ENCODE measurements around the gene TEAD1. TPM values are rescaled to one million over a fixed set of nuclear protein-coding genes. Genes with fewer than 3 reads are reported as not detected.

The TEAD1 gene
- total RNA-seq, 4 donors from 2014 or later = 45.7 to 88.7 (median 71.4) TPM

DNA sequence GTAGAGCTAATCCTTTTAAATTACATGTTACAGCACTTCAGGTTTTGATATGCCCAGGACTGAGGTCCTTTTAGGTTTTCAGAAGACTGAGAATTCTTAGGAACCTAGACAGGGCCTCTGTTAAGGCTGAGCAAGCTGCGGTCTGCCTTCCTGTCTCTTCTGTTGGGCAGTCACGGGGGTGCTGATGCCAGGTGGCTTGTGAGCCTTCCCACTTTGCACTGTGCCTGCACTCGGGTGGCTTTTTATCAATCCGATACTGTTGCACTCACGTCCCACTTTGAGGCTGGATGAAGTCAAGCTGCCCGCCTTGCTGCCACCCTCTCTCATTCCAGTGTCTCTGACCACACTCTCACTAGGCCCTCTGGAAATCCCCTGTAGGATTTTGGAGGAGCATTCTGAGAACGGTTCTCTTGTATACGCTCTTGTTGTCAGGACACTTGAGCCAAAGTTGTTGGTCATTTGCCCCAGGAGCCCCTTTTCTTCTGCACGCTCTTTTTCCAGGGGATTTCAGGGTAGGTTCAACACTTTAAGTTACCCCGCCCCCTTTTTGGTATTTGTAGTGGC, 141.8 kb downstream of the TEAD1 start:
- no peak overlapping the region for H3K4me3 ChIP-seq (ENCODE audit: low read depth, poor library complexity, severe bottlenecking)
- intact Hi-C loops (cut with DNase I; ENCODE audit: low total_unique reads) = no loop called here
- TF ChIP-seq, protein P1, sequence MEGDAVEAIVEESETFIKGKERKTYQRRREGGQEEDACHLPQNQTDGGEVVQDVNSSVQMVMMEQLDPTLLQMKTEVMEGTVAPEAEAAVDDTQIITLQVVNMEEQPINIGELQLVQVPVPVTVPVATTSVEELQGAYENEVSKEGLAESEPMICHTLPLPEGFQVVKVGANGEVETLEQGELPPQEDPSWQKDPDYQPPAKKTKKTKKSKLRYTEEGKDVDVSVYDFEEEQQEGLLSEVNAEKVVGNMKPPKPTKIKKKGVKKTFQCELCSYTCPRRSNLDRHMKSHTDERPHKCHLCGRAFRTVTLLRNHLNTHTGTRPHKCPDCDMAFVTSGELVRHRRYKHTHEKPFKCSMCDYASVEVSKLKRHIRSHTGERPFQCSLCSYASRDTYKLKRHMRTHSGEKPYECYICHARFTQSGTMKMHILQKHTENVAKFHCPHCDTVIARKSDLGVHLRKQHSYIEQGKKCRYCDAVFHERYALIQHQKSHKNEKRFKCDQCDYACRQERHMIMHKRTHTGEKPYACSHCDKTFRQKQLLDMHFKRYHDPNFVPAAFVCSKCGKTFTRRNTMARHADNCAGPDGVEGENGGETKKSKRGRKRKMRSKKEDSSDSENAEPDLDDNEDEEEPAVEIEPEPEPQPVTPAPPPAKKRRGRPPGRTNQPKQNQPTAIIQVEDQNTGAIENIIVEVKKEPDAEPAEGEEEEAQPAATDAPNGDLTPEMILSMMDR (IDR thresholded peaks at IDR 0.05) = no peak
- TF ChIP-seq POLR2A (IDR thresholded peaks at IDR 0.05) = no peak
- no peak for DNase-seq (ENCODE audit: low spot score in 2 of 2)
- WGBS, 2 donors = 77 to 82% methylated on average over 10 of the region's 10 CpGs

GRCh38 chr11:12817681-12818332, 143.6 kb downstream of the TEAD1 start:
- no peak overlapping the region for H3K4me3 ChIP-seq (ENCODE audit: low read depth, poor library complexity, severe bottlenecking)
- TF ChIP-seq, protein P1 (IDR thresholded peaks at IDR 0.05) = no peak
- no peak for TF ChIP-seq POLR2A (IDR thresholded peaks at IDR 0.05)
- no peak for DNase-seq (ENCODE audit: low spot score in 2 of 2)
- 70 to 73% methylated on average over 6 of the region's 6 CpGs for WGBS, 2 donors
- intact Hi-C loops (cut with DNase I; ENCODE audit: low total_unique reads) = no loop called here

GRCh38 chr11:12818333-12819015, 144.3 kb downstream of the TEAD1 start:
- WGBS, 2 donors = 72 to 76% methylated on average over 4 of the region's 4 CpGs
- no peak overlapping the region for H3K4me3 ChIP-seq (ENCODE audit: low read depth, poor library complexity, severe bottlenecking)
- no peak for DNase-seq (ENCODE audit: low spot score in 2 of 2)
- intact Hi-C loops (cut with DNase I; ENCODE audit: low total_unique reads) = no loop called here
- TF ChIP-seq, protein P1 (IDR thresholded peaks at IDR 0.05) = no peak
- TF ChIP-seq POLR2A (IDR thresholded peaks at IDR 0.05) = no peak

GRCh38 chr11:12822392-12823022, 148.3 kb downstream of the TEAD1 start:
- 74 to 85% methylated on average over 4 of the region's 4 CpGs for WGBS, 2 donors
- no peak for TF ChIP-seq POLR2A (IDR thresholded peaks at IDR 0.05)
- TF ChIP-seq, protein P1 (IDR thresholded peaks at IDR 0.05) = no peak
- no peak overlapping the region for H3K4me3 ChIP-seq (ENCODE audit: low read depth, poor library complexity, severe bottlenecking)
- no peak for DNase-seq (ENCODE audit: low spot score in 2 of 2)
- intact Hi-C loops (cut with DNase I; ENCODE audit: low total_unique reads) = no loop called here

GRCh38 chr11:12824281-12825041, 150.2 kb downstream of the TEAD1 start:
- intact Hi-C loops (cut with DNase I; ENCODE audit: low total_unique reads) = no loop called here
- 72% methylated on average over 10 of the region's 10 CpGs for WGBS, 2 donors
- DNase-seq (ENCODE audit: low spot score in 2 of 2) = no peak
- TF ChIP-seq, protein P1 (IDR thresholded peaks at IDR 0.05) = no peak
- TF ChIP-seq POLR2A (IDR thresholded peaks at IDR 0.05) = no peak
- no peak overlapping the region for H3K4me3 ChIP-seq (ENCODE audit: low read depth, poor library complexity, severe bottlenecking)
